GM12878 (cell line): ENCODE measurements around the gene ALKBH8. TPM values are rescaled to one million over a fixed set of nuclear protein-coding genes. Genes with fewer than 3 reads are reported as not detected.

Experiments used
- ATAC-seq: fragments of 200-7000 bp; cut with Tn5 transposase; 3 replicates; pipeline ENCODE4 v1.9.1; 2020; ENCODE audit warnings: mild to moderate bottlenecking, moderate library complexity
- BruUV-seq: library from RNA; stranded (reverse); fragments of 400-500 nt; replicated peaks from 2 replicates; lab custom pipeline; 2021; lab: Mats Ljungman, UMichigan
- CTCF ChIA-PET: fragments of 300-600 bp; sonication (Branson Sonifier 250); formaldehyde crosslinking; extraction: SDS; loops from one replicate; lab custom pipeline; 2021; ENCODE audit warnings: inconsistent platforms; lab: Yijun Ruan, JAX
- POLR2A ChIA-PET: fragments of 350-600 bp; formaldehyde crosslinking; extraction: SDS; loops from one replicate; lab custom pipeline; 2021; ENCODE audit warnings: inconsistent platforms; lab: Charles Lee
- RAD21 ChIA-PET: fragments of 300-600 bp; sonication (Branson Sonifier 250); formaldehyde crosslinking; loops from one replicate; lab custom pipeline; 2023; ENCODE audit warnings: antibody characterized with exemption; ENCODE audit not compliant: unreplicated experiment; lab: Charles Lee
- SMC1A ChIA-PET: fragments of 300-600 bp; sonication (Branson Sonifier 250); formaldehyde crosslinking; loops from one replicate; lab custom pipeline; 2023; ENCODE audit not compliant: unreplicated experiment, uncharacterized antibody; lab: Charles Lee
- DNase-seq: peaks from one replicate; pipeline ENCODE4 v3.0.0-alpha.2; 2011; ENCODE audit warnings: low read depth, low spot score
- FAIRE-seq: peaks from 3 replicates; lab custom pipeline; 2011; peaks lifted over from hg19 to GRCh38; lab: Jason Lieb, UNC
- H2AFZ ChIP-seq: 2 replicates; pipeline ENCODE4 v1.6.0; 2011; ENCODE audit warnings: low read depth, low read length, control low read depth; ENCODE audit not compliant: control insufficient read depth
- H3K27ac ChIP-seq: 2 replicates; pipeline ENCODE4 v1.5.1; 2011; ENCODE audit warnings: control low read depth; ENCODE audit not compliant: control insufficient read depth, insufficient read depth
- H3K27me3 ChIP-seq, 2 experiments: replicated peaks in 1 of 2; 2 replicates each; pipeline versions ENCODE4 v1.6.0 to v1.6.1; 2011; ENCODE audit warnings: low read length in 1 of 2; ENCODE audit not compliant: control insufficient read depth in 2 of 2, insufficient read depth in 2 of 2
- H3K36me3 ChIP-seq, 2 experiments: 2 replicates each; pipeline ENCODE4 v1.5.1; 2011; ENCODE audit warnings: low read length in 1 of 2; ENCODE audit not compliant: control insufficient read depth in 2 of 2, insufficient read depth in 2 of 2
- H3K4me1 ChIP-seq: 2 replicates; pipeline ENCODE4 v1.6.1; 2011; ENCODE audit warnings: mild to moderate bottlenecking, low read length, moderate library complexity, mixed read lengths; ENCODE audit not compliant: control insufficient read depth, insufficient read depth
- H3K4me2 ChIP-seq: 2 replicates; pipeline ENCODE4 v1.6.0; 2011; ENCODE audit warnings: control low read depth; ENCODE audit not compliant: control insufficient read depth, insufficient read depth
- H3K4me3 ChIP-seq: fragments of 200-600 bp; sonication (generic); 2 replicates; pipeline ENCODE4 v1.5.1; 2016
- H3K79me2 ChIP-seq: 2 replicates; pipeline ENCODE4 v1.6.0; 2011; ENCODE audit warnings: low read length; ENCODE audit not compliant: control insufficient read depth, insufficient read depth
- H3K9ac ChIP-seq: 2 replicates; pipeline ENCODE4 v1.8.0; 2011; ENCODE audit warnings: low read length, control low read depth, mixed read lengths; ENCODE audit not compliant: control insufficient read depth, insufficient read depth
- H3K9me3 ChIP-seq: replicated peaks from 3 replicates; pipeline ENCODE4 v1.5.1; 2011; ENCODE audit warnings: mild to moderate bottlenecking, low read length; ENCODE audit not compliant: control insufficient read depth, insufficient read depth
- H4K20me1 ChIP-seq: 2 replicates; pipeline ENCODE4 v1.6.0; 2011; ENCODE audit not compliant: control insufficient read depth, insufficient read depth
- ATF7 ChIP-seq: fragments of 450-650 bp; IDR thresholded peaks from 2 replicates; pipeline ENCODE4 v1.6.1; 2016; ENCODE audit warnings: low read depth, mild to moderate bottlenecking
- E2F8 ChIP-seq: fragments of 450-650 bp; IDR thresholded peaks from 2 replicates; pipeline ENCODE4 v1.6.1; 2018; ENCODE audit warnings: mild to moderate bottlenecking, low read depth, moderate library complexity; ENCODE audit not compliant: partially characterized antibody
- EED ChIP-seq: sonication (generic); IDR thresholded peaks from 2 replicates; pipeline ENCODE4 v1.6.1; 2016; ENCODE audit warnings: antibody characterized with exemption, low read depth
- ELK1 ChIP-seq: IDR thresholded peaks from 2 replicates; pipeline ENCODE4 v1.6.1; 2012; ENCODE audit warnings: low read depth, low read length, improper control_type of control experiment
- EP300 ChIP-seq, 2 experiments: fragments of 150-350 bp in 1 of 2; IDR thresholded peaks; 2 replicates each; pipeline ENCODE4 v1.6.1; 2011 to 2012; ENCODE audit warnings: low read depth in 2 of 2, low read length in 2 of 2, borderline replicate concordance in 1 of 2, improper control_type of control experiment in 1 of 2, inconsistent platforms in 1 of 2; ENCODE audit not compliant: control insufficient read depth in 1 of 2
- JUND ChIP-seq: IDR thresholded peaks from 2 replicates; pipeline ENCODE4 v1.6.1; 2012; ENCODE audit warnings: low read depth, mild to moderate bottlenecking, low read length, improper control_type of control experiment, moderate library complexity
- MXI1 ChIP-seq: fragments of 150-350 bp; IDR thresholded peaks from 2 replicates; pipeline ENCODE4 v1.6.1; 2011; ENCODE audit warnings: low read depth, mild to moderate bottlenecking, inconsistent platforms, low read length, improper control_type of control experiment
- PAX8 ChIP-seq: fragments of 450-650 bp; IDR thresholded peaks from 2 replicates; pipeline ENCODE4 v1.6.1; 2017; ENCODE audit warnings: mild to moderate bottlenecking, moderate library complexity
- POLR2AphosphoS2 ChIP-seq: IDR thresholded peaks from 2 replicates; pipeline ENCODE4 v1.6.1; 2011; ENCODE audit warnings: low read depth, mild to moderate bottlenecking, low read length, improper control_type of control experiment, moderate library complexity
- RAD51 ChIP-seq: fragments of 450-650 bp; IDR thresholded peaks from 2 replicates; pipeline ENCODE4 v1.6.1; 2016; ENCODE audit warnings: moderate library complexity, mild to moderate bottlenecking, inconsistent platforms
- SP1 ChIP-seq: IDR thresholded peaks from one replicate; pipeline ENCODE4 v1.6.1; 2011; ENCODE audit warnings: low read depth, low read length
- SUZ12 ChIP-seq: fragments of 200-600 bp; sonication (generic); IDR thresholded peaks from one replicate; pipeline ENCODE4 v1.6.1; 2018; ENCODE audit warnings: antibody characterized with exemption, mild to moderate bottlenecking; ENCODE audit not compliant: unreplicated experiment
- YBX1 ChIP-seq: fragments of 450-650 bp; IDR thresholded peaks from 2 replicates; pipeline ENCODE4 v1.6.1; 2016; ENCODE audit warnings: antibody characterized with exemption
- WGBS: methylation state at CpG from one replicate; pipeline ENCODE4 v1.1.6; 2016; ENCODE audit warnings: low lambda C conversion rate; ENCODE audit not compliant: insufficient replicate concordance, insufficient coverage; ENCODE audit errors: missing lambda C conversion rate; 5-methylcytosine and 5-hydroxymethylcytosine counted together
- in situ Hi-C: fragments of 300-500 bp; cut with MboI; formaldehyde crosslinking; loops from 9 replicates; pipeline ENCODE4 v1.14.3; 2018; ENCODE audit warnings: mixed read lengths
- intact Hi-C: fragments of 100-400 bp; cut with micrococcal nuclease; formaldehyde crosslinking; loops from one replicate; pipeline ENCODE4 v1.14.2; 2022; ENCODE audit not compliant: unreplicated experiment
- polyA plus RNA-seq, 11 experiments: library from polyadenylated mRNA; depleted of rRNA in 4 of 11; unstranded in 6 of 11; stranded (reverse) in 5 of 11; fragments of >200 nt; fragmentation: Nextera tagmentation in 4 of 11; fragmentation: Illumina TruSeq in 1 of 11; extraction: Ambion mirVana in 4 of 11; extraction: Trizol in 1 of 11; gene quantifications; 1 replicate in 1 of 11; 2 replicates in 10 of 11; pipeline versions ENCODE4 v1.2.1 to v1.2.3, GENCODE V29; 2011 to 2016; ENCODE audit warnings: inconsistent platforms in 2 of 11, missing spikeins in 2 of 11, low read depth in 1 of 11
- total RNA-seq, 4 experiments: library from RNA; depleted of rRNA in 3 of 4; stranded (reverse); fragments of >200 nt in 3 of 4; fragmentation: Illumina TruSeq in 1 of 4; extraction: Trizol in 1 of 4; gene quantifications; 2 replicates each; pipeline versions ENCODE4 v1.2.1 to v1.2.3, GENCODE V29; 2013 to 2021

Gene ALKBH8
- total and polyA plus RNA-seq, 10 of the 15 experiments (the other 5 are each of a cell fraction or from before 2014, with no cell fraction given) = 4.6 to 13.1 (median 9.5) TPM

GRCh38 chr11:107496011-107496410, 69.5 kb downstream of the ALKBH8 start:
- Histone ChIP-seq H3K79me2 (no peaks in the 10 kb centered on the region), H3K4me1 (no peaks in the 10 kb centered on the region), H3K36me3 (no peaks in the 10 kb centered on the region), H3K4me3 (no peak overlapping the region), H3K27me3 (no peaks in the 10 kb centered on the region), H3K9ac (no peak overlapping the region), H3K27ac (no peak overlapping the region), H4K20me1 (no peaks in the 10 kb centered on the region), H3K4me2 (no peak overlapping the region), H2AFZ (no peak overlapping the region), H3K9me3 (no peaks in the 10 kb centered on the region)
- POLR2A ChIA-PET = no interaction called here
- CTCF ChIA-PET = interaction anchor here (1.0 kb wide), 1 partner anchor 14 kb away, joined by 3 read pairs; no protein-coding TSS in a partner anchor
- intact Hi-C loops = no loop called here
- no TSS peak for BruUV-seq
- FAIRE-seq = no peak
- DNase-seq = no peak
- in situ Hi-C loops = no loop called here
- SMC1A ChIA-PET = interaction anchor here (1.9 kb wide), 1 partner anchor 11 kb away, joined by 6 read pairs; no protein-coding TSS in a partner anchor
- WGBS = 45% methylated on average over 4 of the region's 4 CpGs
- no peak for TF ChIP-seq ATF7
- no peak for TF ChIP-seq SUZ12
- no peak for TF ChIP-seq RAD51
- TF ChIP-seq EED = no peak
- TF ChIP-seq PAX8 = no peak
- TF ChIP-seq YBX1 = no peak
- TF ChIP-seq POLR2AphosphoS2 = no peak
- no peak for TF ChIP-seq E2F8
- TF ChIP-seq ELK1 = no peak
- no peak for TF ChIP-seq JUND
- TF ChIP-seq MXI1 = no peak
- TF ChIP-seq EP300 (IDR thresholded peaks at IDR 0.05; ENCODE audit: borderline replicate concordance in 1 of 2, control insufficient read depth in 1 of 2, low read depth in 2 of 2, low read length in 2 of 2) = no peak
- TF ChIP-seq SP1 = no peak
- ATAC-seq = no peak
- RAD21 ChIA-PET = no interaction called here
